HG02870 (cell line): ENCODE measurements around the gene KRT38.

Source experiments
- ATAC-seq: cut with Tn5 transposase; IDR thresholded peaks from one replicate; pipeline ENCODE4 v1.9.1; 2021; ENCODE audit warnings: mild to moderate bottlenecking, moderate library complexity; ENCODE audit not compliant: unreplicated experiment

Gene KRT38

DNA sequence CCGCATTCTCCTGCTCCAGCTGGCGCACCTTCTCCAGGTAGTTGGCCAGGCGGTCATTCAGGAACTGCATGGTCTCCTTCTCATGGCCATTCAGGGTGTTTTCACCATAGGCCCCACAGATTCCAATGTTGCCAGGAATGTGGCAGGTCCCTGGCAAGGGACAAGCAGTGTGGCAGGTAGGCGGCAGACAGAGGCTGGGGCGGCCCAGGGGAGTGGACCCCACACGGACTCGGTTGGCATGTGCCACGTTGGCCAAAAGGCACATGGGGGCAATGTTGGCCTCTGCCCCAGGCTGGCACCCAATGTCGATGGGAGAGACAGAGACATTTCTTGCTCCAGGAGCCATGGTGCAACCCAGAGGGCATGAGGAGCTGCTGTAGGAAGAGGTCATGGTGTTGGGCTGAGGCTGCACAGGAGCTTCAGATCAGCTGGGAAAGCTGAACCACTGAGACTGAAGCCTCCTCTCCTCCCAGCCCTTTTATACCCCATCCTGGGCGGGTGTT lies at the start of gene KRT38:
KRT38 (minus strand) TSS at position 453 of the 503 bp plus-strand sequence; CDS start at position 391, 62 bp downstream.
- ATAC-seq: no peak

GRCh38 chr17:41489531-41489930 lies 48.7 kb upstream of the KRT38 start, which contains the start of gene KRT36:
Gene KRT36 (minus strand): TSS chr17:41489910. CDS start chr17:41489864, 46 bp downstream.
- no peak for ATAC-seq

GRCh38 chr17:41486809-41487530 lies 46.2 kb upstream of the KRT38 start:
- ATAC-seq: no peak

DNA sequence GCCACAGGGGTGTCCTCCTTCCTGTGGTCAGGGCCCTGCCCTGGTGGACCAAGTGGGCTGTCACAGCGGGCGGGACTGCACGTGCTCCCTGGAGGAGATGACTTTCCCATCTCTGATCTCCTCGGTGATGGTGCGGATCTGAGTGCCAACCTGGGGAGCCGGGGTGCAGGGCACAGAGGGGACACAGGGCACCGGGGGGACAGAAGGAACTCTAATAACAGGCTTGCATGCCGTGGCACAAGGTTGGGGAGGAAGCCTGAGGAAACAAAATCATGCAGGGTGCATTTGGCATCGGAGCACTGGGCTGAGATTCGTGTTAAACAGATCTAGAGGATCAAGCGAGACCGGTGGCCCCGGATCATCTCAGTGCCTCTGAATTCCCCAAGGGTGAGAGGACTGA lies 45.5 kb upstream of the KRT38 start:
- no peak for ATAC-seq

DNA sequence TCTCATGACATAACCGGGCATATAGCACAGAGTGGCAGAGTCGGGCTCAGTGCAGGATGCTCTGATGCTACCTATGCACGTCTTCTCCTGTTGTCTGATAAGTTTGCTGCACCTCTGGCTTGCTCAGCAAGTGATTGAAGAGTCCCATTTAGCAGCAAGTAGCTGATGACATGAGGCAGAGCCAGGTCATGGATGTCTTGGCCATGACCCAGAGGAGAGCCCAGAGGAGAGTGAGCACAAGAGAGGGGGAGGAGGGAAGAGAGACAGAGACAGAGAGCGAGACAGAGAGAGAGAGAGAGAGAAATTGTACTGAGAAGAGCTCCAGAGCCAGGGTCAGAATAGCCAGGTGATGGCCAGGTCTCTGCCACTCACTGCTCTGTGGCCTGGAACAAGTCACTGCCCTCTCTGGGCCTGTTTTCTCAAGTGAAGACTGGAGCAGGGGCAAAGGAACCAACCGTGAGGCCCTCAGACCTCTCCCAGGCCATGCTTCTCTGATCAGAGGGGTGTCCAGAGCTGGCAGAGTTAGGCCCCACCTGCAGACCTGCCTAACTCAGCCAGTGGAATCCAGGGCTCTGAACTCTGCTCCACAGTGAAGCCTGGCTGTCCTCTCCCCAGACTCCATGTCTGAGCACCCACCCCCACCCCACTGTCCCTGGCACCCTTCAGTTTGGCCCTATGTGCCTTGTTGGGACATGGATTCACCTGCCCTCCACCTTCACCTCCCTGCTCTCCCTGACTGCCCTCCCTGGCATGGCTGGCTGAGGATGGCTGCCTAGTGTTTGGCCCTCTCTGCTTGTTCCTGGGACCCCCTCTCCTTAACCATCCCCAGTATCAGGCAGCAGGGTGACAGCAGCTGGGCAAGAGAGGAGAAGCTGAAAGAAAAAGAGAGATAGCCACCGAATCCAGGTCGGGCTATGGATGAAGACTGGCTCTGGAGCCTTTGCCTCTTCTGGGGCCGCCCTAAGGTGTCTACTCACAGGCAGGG lies 44.4 kb upstream of the KRT38 start:
- no peak for ATAC-seq

DNA sequence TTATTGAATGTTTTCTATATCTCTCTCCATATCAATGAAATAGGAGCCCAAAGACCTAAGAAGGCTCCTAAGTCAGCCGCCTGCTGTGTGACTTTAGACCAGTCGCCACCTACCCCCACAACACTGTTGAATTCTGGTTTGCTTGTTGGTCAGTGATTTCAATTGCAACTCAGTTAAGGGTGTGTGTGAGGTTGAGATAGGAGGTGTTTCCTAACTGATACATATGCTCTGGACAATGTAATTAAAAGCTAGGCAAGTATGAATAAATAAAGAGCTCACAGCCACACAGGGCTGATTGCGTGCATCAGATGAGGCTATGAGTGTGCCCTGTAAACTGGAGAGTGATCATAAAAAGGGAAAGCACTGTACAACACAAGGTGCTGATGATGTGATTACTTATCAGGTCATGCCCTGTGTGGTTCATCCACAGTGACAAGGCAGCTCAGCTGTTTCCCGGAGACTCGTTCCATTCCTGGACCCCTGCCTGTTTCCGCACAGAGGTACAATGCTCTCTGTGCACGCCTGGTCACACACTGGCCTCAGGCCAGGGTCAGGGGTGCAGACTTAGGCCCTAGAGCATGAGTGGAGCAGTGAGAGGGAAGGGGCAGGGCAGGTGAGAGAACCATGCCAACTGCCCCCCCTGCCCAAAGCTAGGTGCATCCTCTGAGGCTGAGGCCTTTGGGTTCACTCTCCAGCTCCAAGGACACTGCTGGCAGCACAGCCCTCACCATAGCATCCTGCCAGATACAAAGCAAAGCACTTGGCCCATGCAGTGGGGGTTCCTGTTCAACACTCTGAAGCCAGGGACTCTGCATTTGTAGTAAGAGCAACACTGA lies 43.4 kb upstream of the KRT38 start:
- ATAC-seq: no peak

DNA sequence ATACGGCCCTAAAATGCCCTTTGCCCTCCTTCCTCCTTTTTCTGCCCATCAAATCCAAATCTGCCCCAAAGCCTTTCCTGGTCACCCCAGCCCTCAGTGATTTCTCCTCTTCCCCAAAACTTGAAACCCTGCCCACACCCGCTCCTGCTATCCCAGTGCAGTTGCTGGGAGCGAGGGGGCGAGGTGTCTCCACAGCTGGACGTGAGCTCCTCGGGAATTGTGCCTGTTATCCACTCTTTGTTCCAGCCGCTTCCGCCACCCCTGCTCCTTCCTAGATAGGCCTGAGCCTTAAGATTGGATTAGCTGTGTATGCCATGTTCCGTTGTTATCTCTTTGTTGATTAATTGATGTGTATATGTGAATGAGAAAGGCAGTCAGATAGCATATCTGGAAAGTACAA lies 42.7 kb upstream of the KRT38 start:
- no peak for ATAC-seq

GRCh38 chr17:41481036-41481435 lies 40.3 kb upstream of the KRT38 start, which contains the start of gene KRT35:
Gene KRT35 (minus strand): TSS chr17:41481151. CDS start chr17:41481097, 54 bp downstream.
- ATAC-seq: no peak

DNA sequence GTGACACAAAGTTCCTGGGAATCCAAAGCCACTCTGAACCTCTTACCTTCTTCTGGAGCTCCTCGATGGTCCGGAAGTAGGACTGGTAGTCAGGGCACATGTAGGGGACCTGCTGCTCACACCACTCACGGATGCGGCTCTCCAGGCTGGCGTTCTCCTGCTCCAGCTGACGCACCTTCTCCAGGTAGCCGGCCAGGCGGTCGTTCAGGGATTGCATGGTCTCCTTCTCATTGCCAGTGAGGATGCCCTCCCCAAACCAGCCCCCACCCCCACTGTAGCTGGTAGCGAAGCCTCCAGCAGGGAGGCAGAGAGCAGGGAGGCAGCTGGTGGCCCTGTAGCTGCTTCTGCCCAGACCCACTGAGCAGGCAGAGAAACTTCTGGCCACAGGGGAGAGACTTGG lies 39.8 kb upstream of the KRT38 start:
- ATAC-seq: no peak

GRCh38 chr17:41480136-41480535 lies 39.4 kb upstream of the KRT38 start:
- no peak for ATAC-seq

GRCh38 chr17:41478237-41478636 lies 37.5 kb upstream of the KRT38 start:
- ATAC-seq: no peak

DNA sequence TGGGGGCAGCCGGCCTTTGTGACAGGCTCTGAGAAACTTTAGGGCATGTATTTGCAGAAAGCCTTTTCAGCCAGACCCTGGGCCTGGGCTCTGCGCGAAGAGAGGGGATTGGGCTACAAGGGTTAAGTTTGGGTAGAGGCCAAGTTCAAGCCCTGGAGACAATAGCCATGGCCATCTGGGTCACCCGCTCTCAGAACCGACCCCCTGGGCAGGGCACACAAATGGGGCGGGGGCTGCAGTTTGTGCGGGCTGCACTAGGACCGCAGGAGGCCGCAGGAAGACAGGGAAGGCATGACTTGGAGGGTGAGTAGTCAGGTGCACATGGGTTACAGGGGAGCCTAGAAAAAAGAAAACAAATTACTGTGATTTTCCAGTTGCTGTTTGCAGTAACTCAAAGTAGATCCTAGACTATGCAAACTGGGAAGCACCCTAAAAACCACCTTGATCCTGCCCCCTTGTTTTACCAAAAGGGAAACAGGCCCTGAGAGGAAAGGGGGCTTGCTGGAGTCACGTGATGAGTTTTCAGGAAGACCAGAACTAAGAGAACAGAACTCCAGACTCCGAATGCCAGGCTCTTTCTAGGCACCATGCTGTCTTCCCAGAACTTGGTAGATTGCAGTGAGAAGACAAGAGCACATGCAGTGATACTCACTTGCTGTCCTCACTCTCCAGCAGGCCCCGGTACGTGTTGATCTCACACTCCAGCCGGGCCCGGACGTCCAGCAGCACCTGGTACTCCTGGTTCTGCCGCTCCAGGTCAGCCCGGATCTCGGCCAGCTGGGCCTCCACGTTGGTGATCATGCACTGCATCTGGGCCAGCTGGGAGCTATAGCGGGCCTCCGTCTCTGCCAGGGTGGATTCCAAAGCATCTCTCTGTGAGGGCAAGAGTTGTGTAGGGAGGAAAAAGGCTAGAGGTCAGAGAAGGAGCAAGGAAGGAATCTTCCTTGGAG lies 36.4 kb upstream of the KRT38 start:
- no peak for ATAC-seq

DNA sequence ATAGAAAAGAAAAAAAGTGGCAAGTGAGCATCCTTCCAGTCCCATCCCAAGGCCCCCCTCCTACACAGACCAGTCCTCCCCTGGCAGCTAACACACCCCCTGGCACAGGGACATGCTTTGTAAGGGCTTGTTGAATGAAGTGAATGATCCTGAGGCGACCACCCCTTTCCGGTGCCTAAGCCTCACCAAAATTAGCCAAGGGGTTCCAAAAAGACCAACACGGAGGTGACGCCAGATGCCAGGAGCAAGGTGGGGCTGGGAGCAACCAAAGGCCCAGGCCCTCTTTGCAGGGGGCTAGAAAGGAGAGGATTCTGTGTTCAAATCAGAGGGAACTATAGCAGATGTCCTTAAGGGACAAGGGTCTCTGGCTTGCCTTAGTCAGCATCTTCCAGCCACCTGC lies 34.6 kb upstream of the KRT38 start:
- ATAC-seq: no peak

- no peak for ATAC-seq
Measured at GRCh38 chr17:41474863-41475262, 34.1 kb upstream of the KRT38 start.

- ATAC-seq: no peak
Measured at GRCh38 chr17:41468346-41468745, 27.6 kb upstream of the KRT38 start.

GRCh38 chr17:41467561-41467960 lies 26.8 kb upstream of the KRT38 start:
- ATAC-seq: no peak

DNA sequence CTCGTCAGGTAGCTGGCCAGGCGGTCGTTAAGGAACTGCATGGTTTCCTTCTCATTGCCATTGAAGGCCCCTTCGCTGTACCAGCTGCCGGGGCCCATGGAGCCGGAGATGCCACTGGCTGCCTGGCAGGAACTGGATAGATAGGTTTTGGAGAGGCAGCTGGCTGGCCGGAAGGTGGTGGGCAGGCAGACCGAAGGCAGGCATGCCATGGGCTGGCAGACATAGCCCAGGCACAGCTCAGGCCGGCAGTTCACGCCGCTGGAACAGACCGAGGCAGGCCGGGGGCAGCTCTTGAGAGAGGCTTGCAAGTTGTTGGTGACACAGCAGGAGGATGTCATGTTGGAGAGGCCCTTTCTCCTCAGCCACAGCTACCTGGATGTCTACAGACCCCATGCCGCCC lies 26.2 kb upstream of the KRT38 start, which contains the start of gene KRT32:
KRT32 (minus strand) TSS at position 399 of the 400 bp plus-strand sequence; CDS start at position 338, 61 bp downstream.
- ATAC-seq: no peak

DNA sequence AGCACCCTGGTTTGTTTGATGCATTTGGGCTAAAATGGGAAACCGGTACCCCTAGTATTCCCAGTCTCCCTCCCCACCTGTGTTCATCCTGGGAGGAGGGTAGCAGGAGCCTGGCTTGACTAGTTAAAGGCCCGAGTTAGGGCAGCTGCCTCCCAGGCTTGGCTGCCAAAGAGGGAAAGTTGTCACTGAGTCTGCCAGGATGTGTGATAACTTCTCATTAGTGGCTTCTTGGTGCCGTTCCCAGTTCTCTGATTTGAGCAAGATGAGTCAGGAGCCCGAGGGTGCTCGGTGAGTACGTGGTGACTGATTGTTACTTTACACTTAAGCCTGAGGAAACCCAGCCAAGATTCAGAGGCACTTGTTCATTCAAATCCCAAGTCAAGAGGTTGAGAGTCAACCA lies 23.9 kb upstream of the KRT38 start:
- ATAC-seq: no peak

GRCh38 chr17:41464173-41464572 lies 23.4 kb upstream of the KRT38 start:
- ATAC-seq: no peak
